IMR-90 (cell line): Measurements from ENCODE around the gene VAMP7. TPM values are rescaled to one million over a fixed set of nuclear protein-coding genes. Genes with fewer than 3 reads are reported as not detected.

Source experiments
- ATAC-seq: fragments of 200-7000 bp; cut with Tn5 transposase; 2 replicates; pipeline ENCODE4 v1.9.1; 2020; ENCODE audit warnings: low read depth, mild to moderate bottlenecking, moderate library complexity
- BruUV-seq: library from RNA; stranded (reverse); fragments of 400-500 nt; replicated peaks from 2 replicates; lab custom pipeline; 2021; lab: Mats Ljungman, UMichigan
- CTCF ChIA-PET: fragments of 300-600 bp; formaldehyde crosslinking; extraction: SDS; loops from one replicate; lab custom pipeline; 2021; ENCODE audit warnings: antibody characterized with exemption; lab: Yijun Ruan, JAX
- POLR2A ChIA-PET: fragments of 300-600 bp; sonication (Branson Sonifier 250); formaldehyde crosslinking; loops from one replicate; lab custom pipeline; 2022; ENCODE audit warnings: antibody characterized with exemption; ENCODE audit not compliant: unreplicated experiment; lab: Charles Lee
- DNase-seq: peaks from one replicate; pipeline ENCODE4 v3.0.0; 2013
- H2AFZ ChIP-seq: replicated peaks from 2 replicates; pipeline ENCODE3; 2013; ENCODE audit warnings: low read length, mild to moderate bottlenecking; ENCODE audit not compliant: poor library complexity
- H2AK5ac ChIP-seq: 2 replicates; pipeline ENCODE4 v1.6.1; 2013; ENCODE audit warnings: low read depth, low read length, inconsistent platforms
- H2AK9ac ChIP-seq: replicated peaks from 2 replicates; pipeline ENCODE3; 2013; ENCODE audit warnings: mild to moderate bottlenecking, low read depth, low read length, moderate library complexity; ENCODE audit not compliant: poor library complexity
- H2BK120ac ChIP-seq: 2 replicates; pipeline ENCODE4 v1.6.1; 2013; ENCODE audit warnings: low read depth, low read length, inconsistent platforms
- H2BK15ac ChIP-seq: 3 replicates; pipeline ENCODE4 v1.6.1; 2013; ENCODE audit warnings: low read depth, low read length, inconsistent platforms
- H2BK20ac ChIP-seq: 2 replicates; pipeline ENCODE4 v1.6.1; 2013; ENCODE audit warnings: low read depth, mild to moderate bottlenecking, inconsistent platforms, low read length, moderate library complexity
- H2BK5ac ChIP-seq: 2 replicates; pipeline ENCODE4 v1.6.1; 2013; ENCODE audit warnings: mild to moderate bottlenecking, low read depth, low read length, inconsistent platforms; ENCODE audit not compliant: poor library complexity, severe bottlenecking
- H3K14ac ChIP-seq: replicated peaks from 2 replicates; pipeline ENCODE4 v1.6.1; 2013; ENCODE audit warnings: low read depth, low read length, inconsistent platforms
- H3K18ac ChIP-seq: 2 replicates; pipeline ENCODE4 v1.6.1; 2013; ENCODE audit warnings: low read depth, low read length, control low read depth
- H3K23ac ChIP-seq: 2 replicates; pipeline ENCODE4 v1.6.1; 2013; ENCODE audit warnings: low read depth, low read length, inconsistent platforms
- H3K27ac ChIP-seq: 2 replicates; pipeline ENCODE4 v1.5.1; 2013; ENCODE audit warnings: mild to moderate bottlenecking, control low read depth, low read length; ENCODE audit not compliant: insufficient read depth
- H3K27me3 ChIP-seq: 2 replicates; pipeline ENCODE4 v1.6.1; 2013; ENCODE audit warnings: low read length; ENCODE audit not compliant: control insufficient read depth, insufficient read depth
- H3K36me3 ChIP-seq: 2 replicates; pipeline ENCODE4 v1.6.1; 2013; ENCODE audit warnings: low read length, mixed read lengths; ENCODE audit not compliant: control insufficient read depth, insufficient read depth
- H3K4ac ChIP-seq: 2 replicates; pipeline ENCODE4 v1.6.1; 2013; ENCODE audit warnings: low read depth, low read length, inconsistent platforms
- H3K4me1 ChIP-seq: 2 replicates; pipeline ENCODE4 v1.6.1; 2013; ENCODE audit warnings: low read length, mixed read lengths; ENCODE audit not compliant: control insufficient read depth, insufficient read depth
- H3K4me2 ChIP-seq: 2 replicates; pipeline ENCODE4 v1.6.1; 2013; ENCODE audit warnings: low read depth, mild to moderate bottlenecking, control low read depth, low read length, moderate library complexity
- H3K4me3 ChIP-seq: 2 replicates; pipeline ENCODE4 v1.5.1; 2013; ENCODE audit warnings: low read depth, mild to moderate bottlenecking, control low read depth, low read length, moderate library complexity; ENCODE audit not compliant: insufficient read depth
- H3K56ac ChIP-seq: 2 replicates; pipeline ENCODE4 v1.6.1; 2013; ENCODE audit warnings: low read length, inconsistent platforms; ENCODE audit not compliant: insufficient read depth; ENCODE audit errors: extremely low read depth
- H3K79me1 ChIP-seq, 2 experiments: 2 replicates each; pipeline ENCODE4 v1.6.1; 2013; ENCODE audit warnings: low read length in 2 of 2, inconsistent platforms in 1 of 2, low read depth in 1 of 2
- H3K9ac ChIP-seq: 2 replicates; pipeline ENCODE4 v1.6.1; 2013; ENCODE audit warnings: low read depth, low read length, control low read depth
- H3K9me1 ChIP-seq: 2 replicates; pipeline ENCODE4 v1.6.1; 2013; ENCODE audit warnings: low read length, inconsistent platforms; ENCODE audit not compliant: insufficient read depth
- H3K9me3 ChIP-seq: 2 replicates; pipeline ENCODE4 v1.6.1; 2013; ENCODE audit warnings: low read length; ENCODE audit not compliant: control insufficient read depth, insufficient read depth
- H4K20me1 ChIP-seq: 2 replicates; pipeline ENCODE4 v1.6.1; 2013; ENCODE audit warnings: low read length, inconsistent platforms; ENCODE audit not compliant: insufficient read depth
- H4K5ac ChIP-seq: 2 replicates; pipeline ENCODE4 v1.6.1; 2013; ENCODE audit warnings: mild to moderate bottlenecking, low read depth, low read length, control low read depth
- H4K8ac ChIP-seq, 2 experiments: 2 replicates each; pipeline ENCODE4 v1.6.1; 2013; ENCODE audit warnings: low read depth in 2 of 2, low read length in 2 of 2, control low read depth in 1 of 2, inconsistent platforms in 1 of 2
- H4K91ac ChIP-seq: 2 replicates; pipeline ENCODE4 v1.6.1; 2013; ENCODE audit warnings: low read depth, low read length, inconsistent platforms; ENCODE audit not compliant: insufficient read depth
- BHLHE40 ChIP-seq: fragments of 150-350 bp; IDR thresholded peaks from 2 replicates; pipeline ENCODE4 v1.6.1; 2016; ENCODE audit warnings: mild to moderate bottlenecking, low read depth, low read length
- CHD1 ChIP-seq: IDR thresholded peaks from 2 replicates; pipeline ENCODE4 v1.6.1; 2012; ENCODE audit warnings: low read depth, low read length, improper control_type of control experiment
- CTCF ChIP-seq: conservative IDR thresholded peaks from 2 replicates; pipeline ENCODE4 v1.5.1; 2012; ENCODE audit warnings: mild to moderate bottlenecking, low read depth, low read length, improper control_type of control experiment
- ELK1 ChIP-seq: fragments of 150-350 bp; IDR thresholded peaks from 2 replicates; pipeline ENCODE4 v1.6.1; 2016; ENCODE audit warnings: low read depth, mild to moderate bottlenecking, low read length, moderate library complexity, borderline replicate concordance
- FOS ChIP-seq: fragments of 150-350 bp; IDR thresholded peaks from 2 replicates; pipeline ENCODE4 v1.6.1; 2016; ENCODE audit warnings: low read depth, low read length
- MAFK ChIP-seq: IDR thresholded peaks from 2 replicates; pipeline ENCODE4 v1.6.1; 2012; ENCODE audit warnings: low read depth, low read length, improper control_type of control experiment
- MAZ ChIP-seq: IDR thresholded peaks from 2 replicates; pipeline ENCODE4 v1.6.1; 2012; ENCODE audit warnings: low read depth, mild to moderate bottlenecking, low read length, improper control_type of control experiment, moderate library complexity, borderline replicate concordance
- MXI1 ChIP-seq: IDR thresholded peaks from 2 replicates; pipeline ENCODE4 v1.6.1; 2012; ENCODE audit warnings: low read depth, mild to moderate bottlenecking, low read length, moderate library complexity, borderline replicate concordance
- NFE2L2 ChIP-seq: fragments of 150-350 bp; IDR thresholded peaks from 2 replicates; pipeline ENCODE4 v1.6.1; 2016; ENCODE audit warnings: low read depth, mild to moderate bottlenecking, low read length
- POLR2A ChIP-seq: IDR thresholded peaks from 2 replicates; pipeline ENCODE4 v1.6.1; 2012; ENCODE audit warnings: mild to moderate bottlenecking, low read depth, low read length
- RAD21 ChIP-seq: IDR thresholded peaks from 2 replicates; pipeline ENCODE4 v1.6.1; 2012; ENCODE audit warnings: low read length, improper control_type of control experiment
- RCOR1 ChIP-seq: IDR thresholded peaks from 2 replicates; pipeline ENCODE4 v1.6.1; 2012; ENCODE audit warnings: mild to moderate bottlenecking, low read length, improper control_type of control experiment; ENCODE audit not compliant: insufficient replicate concordance
- SMC3 ChIP-seq: fragments of 150-350 bp; IDR thresholded peaks from 2 replicates; pipeline ENCODE4 v1.6.1; 2016; ENCODE audit warnings: low read depth, mild to moderate bottlenecking, antibody characterized with exemption, low read length, moderate library complexity
- WGBS, 2 experiments: methylation state at CpG; one replicate each; pipeline versions ENCODE4 v1.1.5 to v1.1.7; 2013; ENCODE audit warnings: missing lambda C conversion rate in 2 of 2; ENCODE audit not compliant: insufficient read length in 1 of 2; ENCODE audit errors: extremely low coverage in 2 of 2; 5-methylcytosine and 5-hydroxymethylcytosine counted together
- dilution Hi-C: fragments of 300-500 bp; cut with HindIII; formaldehyde crosslinking; loops from one replicate; pipeline ENCODE4 v1.14.3; 2018; ENCODE audit warnings: low sequenced_read_pairs; ENCODE audit not compliant: unreplicated experiment
- in situ Hi-C: fragments of 300-500 bp; cut with MboI; formaldehyde crosslinking; loops from 3 replicates; pipeline ENCODE4 v1.14.3; 2019; ENCODE audit warnings: low sequenced_read_pairs, inconsistent platforms, mixed read lengths
- intact Hi-C: fragments of 100-400 bp; cut with micrococcal nuclease; formaldehyde crosslinking; loops from 2 replicates; pipeline ENCODE4 v1.10.0; 2022
- polyA plus RNA-seq, 3 experiments: library from polyadenylated mRNA; depleted of rRNA; stranded (reverse); fragments of >200 nt; gene quantifications; 2 replicates each; pipeline ENCODE4 v1.2.3, GENCODE V29; 2012; ENCODE audit warnings: low replicate concordance in 1 of 3
- total RNA-seq: library from RNA; depleted of rRNA; stranded (reverse); fragments of >200 nt; gene quantifications from 2 replicates; pipeline ENCODE4 v1.2.3, GENCODE V29; 2012
- TF ChIP-seq, protein P1 (sequence below): fragments of 150-350 bp; IDR thresholded peaks from 2 replicates; pipeline ENCODE4 v1.6.1; 2017; ENCODE audit warnings: mild to moderate bottlenecking, antibody characterized with exemption, low read length, low read depth

The VAMP7 gene
- total and polyA plus RNA-seq, 2 of the 4 experiments (the other 2 are of a cell fraction) = 21.7 to 39.1 TPM

DNA sequence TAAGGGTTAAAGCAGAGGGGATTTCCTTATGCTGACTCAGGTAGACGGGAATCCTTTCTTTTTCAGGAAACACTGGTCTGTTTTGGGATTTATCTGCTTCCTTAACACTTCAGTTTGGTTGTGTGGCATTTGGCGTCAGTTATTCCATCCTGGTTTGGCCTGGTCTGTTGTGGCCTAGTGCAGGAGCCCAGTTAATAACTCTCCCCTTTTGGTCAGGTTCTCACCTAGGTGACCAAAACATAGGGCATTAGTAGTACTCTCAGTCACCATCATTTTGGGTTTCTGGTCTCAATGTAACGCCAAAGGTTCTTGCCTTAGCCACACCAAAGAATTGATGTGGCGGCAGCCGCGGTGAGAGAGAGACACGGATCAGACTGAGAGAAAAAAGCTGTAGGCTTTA, 76.7 kb downstream of the VAMP7 start:
- Histone ChIP-seq H3K23ac (no peak overlapping the region), H3K36me3 (no peaks in the 10 kb centered on the region), H2AFZ (no peak overlapping the region), H3K4me2 (no peak overlapping the region), H3K56ac (no peak overlapping the region), H3K4me1 (no peaks in the 10 kb centered on the region), H3K9me3 (no peaks in the 10 kb centered on the region), H2BK15ac (no peak overlapping the region), H2BK5ac (no peak overlapping the region), H4K5ac (no peak overlapping the region), H4K91ac (no peak overlapping the region), H3K27me3 (no peaks in the 10 kb centered on the region), H3K4ac (no peak overlapping the region), H3K18ac (no peak overlapping the region), H2BK120ac (no peak overlapping the region), H4K20me1 (no peaks in the 10 kb centered on the region), H4K8ac (no peak overlapping the region), H2BK20ac (no peak overlapping the region), H2AK5ac (no peak overlapping the region), H3K14ac (no peak overlapping the region), H3K79me1 (no peaks in the 10 kb centered on the region), H3K9me1 (no peaks in the 10 kb centered on the region), H2AK9ac (no peak overlapping the region), H3K27ac (no peak overlapping the region), H3K4me3 (no peak overlapping the region), H3K9ac (no peak overlapping the region)
- ChIA-PET CTCF (no interaction called here), POLR2A (no interaction called here)
- no CpG with 5 or more reads among the region's 7 CpGs for WGBS, 2 experiments
- no peak for ATAC-seq
- in situ Hi-C loops = no loop called here
- intact Hi-C loops = no loop called here
- no peak for TF ChIP-seq RAD21
- TF ChIP-seq, protein P1, sequence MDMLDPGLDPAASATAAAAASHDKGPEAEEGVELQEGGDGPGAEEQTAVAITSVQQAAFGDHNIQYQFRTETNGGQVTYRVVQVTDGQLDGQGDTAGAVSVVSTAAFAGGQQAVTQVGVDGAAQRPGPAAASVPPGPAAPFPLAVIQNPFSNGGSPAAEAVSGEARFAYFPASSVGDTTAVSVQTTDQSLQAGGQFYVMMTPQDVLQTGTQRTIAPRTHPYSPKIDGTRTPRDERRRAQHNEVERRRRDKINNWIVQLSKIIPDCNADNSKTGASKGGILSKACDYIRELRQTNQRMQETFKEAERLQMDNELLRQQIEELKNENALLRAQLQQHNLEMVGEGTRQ = no peak
- TF ChIP-seq MAZ = no peak
- TF ChIP-seq MAFK = no peak
- no peak for TF ChIP-seq FOS
- no peak for TF ChIP-seq CHD1
- TF ChIP-seq MXI1 = no peak
- no peak for TF ChIP-seq RCOR1
- TF ChIP-seq BHLHE40 = no peak
- no peak for TF ChIP-seq CTCF
- no peak for TF ChIP-seq ELK1
- TF ChIP-seq NFE2L2 = no peak
- TF ChIP-seq POLR2A = no peak
- no peak for TF ChIP-seq SMC3
- no TSS peak for BruUV-seq
- dilution Hi-C loops = no loop called here
- DNase-seq = no peak
